Mucosa of rectum (tissue), 2 donors: Measurements from ENCODE around the gene LOXL3.
A peak's percentile ranks its signal among the peaks of the same experiment; 100 is the strongest.

ENCODE experiments used
- H3K27ac ChIP-seq, 2 donors: one replicate each; pipeline ENCODE4 v1.7.0; 2013; ENCODE audit warnings: inconsistent platforms in 2 of 2, low read depth in 2 of 2, low read length in 2 of 2
- H3K27me3 ChIP-seq, 2 donors: one replicate each; pipeline ENCODE4 v1.7.0; 2013; ENCODE audit warnings: low read length in 2 of 2; ENCODE audit not compliant: control insufficient read depth in 2 of 2, insufficient read depth in 2 of 2
- H3K36me3 ChIP-seq, 2 donors: one replicate each; pipeline ENCODE4 v1.7.0; 2013; ENCODE audit warnings: low read length in 2 of 2; ENCODE audit not compliant: control insufficient read depth in 2 of 2, insufficient read depth in 2 of 2
- H3K4me1 ChIP-seq, 2 donors: one replicate each; pipeline ENCODE4 v1.7.0; 2013; ENCODE audit warnings: low read length in 2 of 2, mild to moderate bottlenecking in 1 of 2; ENCODE audit not compliant: control insufficient read depth in 2 of 2, insufficient read depth in 2 of 2
- H3K4me3 ChIP-seq, 2 donors: one replicate each; pipeline ENCODE4 v1.7.0; 2013; ENCODE audit warnings: low read length in 2 of 2
- H3K9ac ChIP-seq, 2 donors: one replicate each; pipeline ENCODE4 v1.7.0; 2013; ENCODE audit warnings: low read length in 2 of 2, low read depth in 1 of 2, mild to moderate bottlenecking in 1 of 2
- H3K9me3 ChIP-seq, 2 donors: one replicate each; pipeline ENCODE4 v1.7.0; 2013; ENCODE audit warnings: low read length in 2 of 2; ENCODE audit not compliant: control insufficient read depth in 2 of 2
- donor health status: healthy.
- donor health status: Normal muscosa, but diverticular disease.

LOXL3 gene

DNA sequence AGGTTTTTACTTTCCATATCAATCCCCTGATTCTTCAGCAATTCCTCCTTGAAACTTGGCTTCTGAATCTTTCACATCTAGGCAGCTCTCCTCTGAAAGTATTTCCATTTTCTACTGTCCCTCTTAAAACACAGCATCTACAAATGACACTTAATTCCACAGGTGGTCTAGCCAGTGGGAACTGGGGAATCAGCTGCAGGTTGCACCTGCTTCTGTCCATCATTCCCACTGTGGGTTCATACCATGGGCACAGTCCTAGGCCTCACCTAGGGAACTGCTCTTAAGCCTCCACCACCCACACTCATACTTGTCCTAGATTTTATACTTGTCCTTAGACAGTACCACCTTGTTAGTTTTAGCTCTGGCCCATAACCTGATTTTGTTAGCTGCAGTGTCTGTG, 2.2 kb downstream of the LOXL3 start:
- Histone ChIP-seq H3K4me1 (peaks cover 5 to 23% of the 10 kb centered on the region in 2 donors), H3K27ac (no peak overlapping the region), H3K9me3 (no peaks in the 10 kb centered on the region), H3K4me3 (no peak overlapping the region), H3K27me3 (no peaks in the 10 kb centered on the region), H3K9ac (no peak overlapping the region), H3K36me3 (peaks cover 0 to 3% of the 10 kb centered on the region in 2 donors)

DNA sequence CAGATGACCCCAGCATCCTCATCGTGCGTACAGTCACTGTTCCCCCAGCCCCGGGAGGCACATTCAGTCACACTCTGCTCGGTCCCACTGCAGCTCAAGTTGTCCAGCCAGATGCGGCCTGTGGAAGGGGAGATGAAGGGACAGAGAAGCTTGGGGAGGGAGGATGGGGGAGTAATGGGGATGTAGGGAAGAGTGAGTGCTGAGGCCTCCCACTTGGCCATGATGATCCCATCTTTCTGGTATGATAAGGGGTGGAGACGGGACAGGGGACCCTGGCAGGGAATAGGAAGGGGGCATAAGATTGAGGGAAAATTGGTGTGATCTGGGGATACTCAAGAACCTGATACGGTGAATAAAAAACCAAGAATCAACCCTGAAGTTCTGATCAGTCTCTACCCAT, 3.5 kb downstream of the LOXL3 start:
- Histone ChIP-seq H3K9ac (no peak overlapping the region), H3K36me3 (no peaks in the 10 kb centered on the region), H3K4me3 (no peak overlapping the region), H3K27ac (no peak overlapping the region), H3K27me3 (no peaks in the 10 kb centered on the region), H3K4me1 (peaks cover 5 to 23% of the 10 kb centered on the region in 2 donors), H3K9me3 (no peaks in the 10 kb centered on the region)

DNA sequence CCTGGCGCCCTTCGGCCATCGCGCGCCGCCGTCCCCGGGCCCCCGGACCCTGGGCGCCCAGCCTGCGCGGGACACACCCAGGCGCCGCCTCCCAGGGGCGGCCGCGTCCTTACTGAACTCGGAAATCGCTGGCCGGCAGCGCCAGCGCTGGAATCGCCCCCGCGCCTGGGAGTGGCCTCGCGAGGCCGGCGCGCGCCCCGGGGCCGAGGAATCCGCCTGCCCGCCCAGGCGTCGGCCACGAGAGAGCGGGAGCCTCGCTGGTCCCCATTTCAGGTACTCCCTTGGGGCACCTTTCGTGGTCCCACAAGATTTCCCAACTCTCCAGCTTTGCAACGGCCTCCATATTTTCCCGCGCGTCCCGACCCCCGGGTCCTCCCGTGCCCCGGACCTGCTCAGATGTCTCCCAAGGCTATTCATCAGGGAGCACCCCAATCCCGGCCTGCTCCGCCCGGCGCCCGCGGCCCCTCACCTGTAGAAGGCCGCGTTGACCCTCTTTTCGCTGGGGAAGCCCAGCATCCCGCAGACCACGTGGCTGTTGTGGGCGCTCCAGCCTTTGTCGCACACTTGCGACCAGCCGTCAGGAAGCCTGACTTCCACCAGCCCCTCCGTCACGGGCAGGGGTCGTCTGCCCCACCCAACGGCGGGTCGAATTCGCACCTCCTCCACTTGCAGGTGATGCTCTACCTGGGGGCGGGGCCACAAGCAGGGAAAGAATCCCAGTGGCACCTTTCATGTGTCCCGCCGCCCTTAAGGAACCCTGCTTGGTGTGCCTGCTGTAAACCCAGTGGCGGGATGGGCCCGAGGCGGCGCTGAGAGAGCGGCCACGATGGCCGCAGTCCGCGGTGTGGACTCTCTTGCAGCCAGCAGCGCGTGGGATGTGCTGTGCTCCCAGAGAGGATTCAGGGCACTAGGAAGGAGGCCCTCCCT, 4.6 kb downstream of the LOXL3 start:
- H3K9ac ChIP-seq: peak overlapping the region; percentile 52 to 74
- H3K27ac ChIP-seq: peak overlapping the region; percentile 43 to 57

DNA sequence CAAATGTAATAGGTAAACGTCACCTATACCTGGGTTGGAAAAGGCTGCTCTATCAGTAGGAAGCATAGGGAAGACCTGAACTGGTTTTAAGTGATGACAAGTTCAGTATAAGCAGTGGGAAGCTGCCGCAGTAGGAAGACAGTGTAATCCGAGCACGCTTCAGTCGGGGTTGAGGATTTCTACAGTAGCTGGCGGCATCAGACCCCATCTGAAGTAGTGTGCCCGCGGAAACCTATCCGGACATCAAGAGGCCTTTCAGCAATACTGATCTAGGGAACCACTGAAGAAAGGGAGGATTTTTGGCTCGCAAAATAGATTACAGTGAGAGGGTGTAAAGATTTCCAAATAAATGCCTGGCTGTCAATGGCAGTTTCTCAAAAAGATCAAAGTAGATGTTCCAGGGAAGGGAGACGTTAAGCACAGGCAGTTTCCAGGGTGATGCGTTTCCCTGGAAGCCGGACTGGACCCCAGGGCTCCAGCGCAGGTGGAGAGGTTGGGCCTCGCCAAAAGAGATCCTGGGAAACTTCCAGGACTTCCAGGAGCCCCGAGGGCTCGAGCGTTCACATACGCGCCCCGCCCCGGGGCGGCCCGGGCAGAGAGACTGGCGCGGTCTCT, 5.3 kb downstream of the LOXL3 start:
- peak overlapping the region; percentile 49 to 74 for H3K9ac ChIP-seq
- H3K4me3 ChIP-seq: peak overlapping the region; percentile 59 to 67
- H3K27ac ChIP-seq: peak overlapping the region; percentile 43 to 57
- H3K27me3 ChIP-seq: no peaks in the 10 kb centered on the region
- H3K9me3 ChIP-seq: no peaks in the 10 kb centered on the region
- H3K4me1 ChIP-seq: peaks cover 5 to 22% of the 10 kb centered on the region in 2 donors
- H3K36me3 ChIP-seq: no peaks in the 10 kb centered on the region

More for the DNA sequence above, 4.6 kb downstream of the LOXL3 start:
- peaks cover 5 to 23% of the 10 kb centered on the region in 2 donors for H3K4me1 ChIP-seq
- no peaks in the 10 kb centered on the region for H3K27me3 ChIP-seq
- no peaks in the 10 kb centered on the region for H3K36me3 ChIP-seq
- H3K4me3 ChIP-seq: peak overlapping the region; percentile 66 to 67
- H3K9me3 ChIP-seq: no peaks in the 10 kb centered on the region

DNA sequence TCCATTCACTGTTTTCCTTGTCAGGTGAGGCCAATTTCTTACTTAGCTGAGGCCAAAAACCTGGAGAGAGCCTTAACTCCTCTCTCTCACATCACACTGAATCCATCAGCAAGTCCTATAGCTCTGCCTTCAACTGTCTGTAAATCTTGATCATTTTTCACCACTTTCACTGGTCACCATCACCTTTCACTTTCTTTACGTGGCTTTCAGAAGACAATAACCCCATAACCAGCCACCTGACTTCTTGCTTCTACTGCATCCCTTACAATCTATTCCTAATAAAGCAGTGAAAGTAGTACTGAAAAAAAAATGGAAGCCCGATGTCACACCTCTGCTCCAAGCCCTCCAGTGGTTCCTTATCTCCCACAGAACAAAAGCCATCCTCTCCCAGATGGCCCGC, 7.7 kb downstream of the LOXL3 start:
- Histone ChIP-seq H3K9ac (no peak overlapping the region), H3K36me3 (no peaks in the 10 kb centered on the region), H3K4me1 (peaks cover 5 to 19% of the 10 kb centered on the region in 2 donors), H3K9me3 (no peaks in the 10 kb centered on the region), H3K27me3 (no peaks in the 10 kb centered on the region), H3K27ac (no peak overlapping the region), H3K4me3 (no peak overlapping the region)

DNA sequence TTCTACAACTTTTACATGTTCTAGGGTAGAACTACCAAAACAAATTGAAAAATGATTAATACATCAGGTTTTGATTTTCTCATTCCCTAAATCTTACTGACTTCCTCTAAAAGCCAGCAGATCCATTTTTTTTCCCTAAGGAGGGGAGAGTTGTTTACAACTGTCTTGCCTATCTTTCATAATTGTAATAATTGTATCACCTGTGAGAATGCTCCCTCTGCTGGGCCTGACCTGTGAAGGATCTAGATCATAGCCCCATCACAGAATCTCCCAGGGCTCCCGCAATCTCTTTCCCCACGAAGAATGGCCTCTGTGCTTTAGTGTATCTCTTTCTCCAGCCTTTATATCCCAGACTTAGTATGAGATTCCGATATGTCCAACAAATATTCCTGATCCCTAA, 9.1 kb downstream of the LOXL3 start:
- H3K9me3 ChIP-seq: no peaks in the 10 kb centered on the region
- no peak overlapping the region for H3K4me3 ChIP-seq
- H3K4me1 ChIP-seq: peaks cover 1 to 13% of the 10 kb centered on the region in 2 donors
- no peaks in the 10 kb centered on the region for H3K36me3 ChIP-seq
- no peaks in the 10 kb centered on the region for H3K27me3 ChIP-seq
- H3K27ac ChIP-seq: no peak overlapping the region
- no peak overlapping the region for H3K9ac ChIP-seq

DNA sequence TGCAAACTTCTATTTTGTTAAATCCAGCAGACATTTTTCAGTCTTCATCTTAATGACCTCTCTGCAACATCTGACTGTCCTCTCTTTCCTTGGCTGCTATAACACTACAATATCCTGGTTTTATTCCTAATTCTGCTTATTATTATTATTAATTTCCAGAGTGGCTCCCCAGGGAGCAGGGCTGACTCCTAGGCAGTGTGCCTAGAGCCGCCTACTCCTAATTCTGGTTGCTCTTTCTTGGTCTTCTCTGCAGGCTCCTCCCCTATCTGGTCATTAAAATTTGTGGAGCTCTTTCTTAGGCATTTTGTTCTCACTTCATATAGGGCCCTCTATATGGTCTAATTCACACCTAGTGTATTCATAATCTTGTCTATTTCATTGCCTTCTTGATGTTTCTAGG, 10.8 kb downstream of the LOXL3 start:
- Histone ChIP-seq H3K4me1 (no peaks in the 10 kb centered on the region), H3K9me3 (no peaks in the 10 kb centered on the region), H3K27me3 (no peaks in the 10 kb centered on the region), H3K9ac (no peak overlapping the region), H3K4me3 (no peak overlapping the region), H3K36me3 (no peaks in the 10 kb centered on the region), H3K27ac (no peak overlapping the region)

DNA sequence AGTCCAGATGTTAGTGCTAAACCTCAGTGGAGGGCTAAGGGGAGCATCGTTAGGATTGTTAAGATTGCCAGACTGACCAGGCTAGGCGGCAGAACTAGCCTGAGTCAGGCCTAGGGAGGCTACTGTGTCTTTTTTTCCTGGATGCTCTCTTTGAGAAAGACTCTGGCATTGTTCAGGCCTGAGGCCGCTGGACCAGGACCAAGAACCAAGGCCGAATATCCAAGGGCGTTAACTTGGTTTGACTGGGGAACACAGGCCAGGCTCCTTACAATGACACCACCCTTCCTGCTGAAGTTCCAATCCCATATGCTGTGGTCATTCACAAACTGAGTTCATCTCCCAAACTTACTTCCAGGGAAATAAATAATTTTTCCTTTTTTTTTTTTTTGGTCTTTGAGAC, 13.5 kb downstream of the LOXL3 start:
- Histone ChIP-seq H3K9ac (no peak overlapping the region), H3K36me3 (no peaks in the 10 kb centered on the region), H3K27ac (peak overlapping the region in 1 of 2 donors; percentile 20)

DNA sequence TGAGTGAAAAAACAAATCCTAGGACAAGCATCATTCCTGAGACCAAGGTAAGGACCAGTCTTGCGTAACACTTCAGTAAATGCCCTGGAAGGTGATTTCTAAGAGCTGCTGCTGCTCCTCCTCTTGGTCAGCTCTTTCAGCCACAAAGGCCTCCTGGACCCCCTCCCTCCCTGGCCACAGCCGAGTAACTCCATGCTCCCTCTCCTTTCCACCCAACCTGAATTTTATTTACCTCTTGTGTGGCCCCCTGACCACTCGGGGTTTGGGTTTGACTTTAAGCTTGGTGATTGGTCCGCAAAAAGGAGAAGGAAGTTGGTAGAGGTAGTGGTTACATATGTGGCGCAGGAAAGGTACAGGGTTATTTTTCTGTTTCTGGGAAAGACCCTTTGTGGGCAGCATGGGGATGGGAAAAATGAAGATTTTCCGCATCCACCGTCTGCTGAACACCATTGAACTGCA, 14.8 kb downstream of the LOXL3 start:
- Histone ChIP-seq H3K9me3 (no peaks in the 10 kb centered on the region), H3K9ac (no peak overlapping the region), H3K4me1 (no peaks in the 10 kb centered on the region), H3K27ac (no peak overlapping the region), H3K4me3 (no peak overlapping the region), H3K36me3 (no peaks in the 10 kb centered on the region), H3K27me3 (no peaks in the 10 kb centered on the region)

More for the DNA sequence above, 13.5 kb downstream of the LOXL3 start:
- Histone ChIP-seq H3K9me3 (no peaks in the 10 kb centered on the region), H3K4me1 (no peaks in the 10 kb centered on the region), H3K4me3 (no peak overlapping the region), H3K27me3 (no peaks in the 10 kb centered on the region)

DNA sequence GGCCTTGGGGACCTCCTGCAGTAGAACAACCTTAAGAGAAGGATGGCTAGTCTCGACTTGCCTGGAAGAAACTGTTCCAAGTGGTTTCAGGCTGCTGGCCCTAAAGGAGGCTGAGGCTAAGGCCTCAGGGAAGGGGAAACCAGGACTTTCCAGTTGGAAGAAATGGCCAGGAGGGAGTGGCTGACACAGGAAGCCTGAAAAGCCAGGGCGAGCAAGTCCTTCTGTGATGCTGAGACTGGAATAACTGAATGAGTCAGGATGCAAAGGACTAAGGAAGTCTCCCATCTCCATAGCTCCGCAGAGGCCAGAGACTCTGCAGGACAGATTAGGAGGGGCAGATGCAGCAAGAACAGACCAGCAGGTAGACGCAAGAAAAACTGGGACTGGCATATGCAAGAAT, 16.6 kb downstream of the LOXL3 start:
- no peaks in the 10 kb centered on the region for H3K4me1 ChIP-seq
- H3K36me3 ChIP-seq: peaks cover 6 to 10% of the 10 kb centered on the region in 2 donors
- H3K4me3 ChIP-seq: no peak overlapping the region
- H3K27ac ChIP-seq: no peak overlapping the region
- no peak overlapping the region for H3K9ac ChIP-seq
- H3K9me3 ChIP-seq: no peaks in the 10 kb centered on the region
- H3K27me3 ChIP-seq: no peaks in the 10 kb centered on the region
